PFSK-1 (cell line): ENCODE data around the gene ALDH9A1.

Experiments used
- FOXP2 ChIP-seq: optimal IDR thresholded peaks from 2 replicates; pipeline ENCODE3; 2011; ENCODE audit warnings: borderline replicate concordance, control low read depth, inconsistent platforms; ENCODE audit not compliant: insufficient read depth; ENCODE audit errors: extremely low read length, extremely low read depth
- POLR2AphosphoS5 ChIP-seq: IDR thresholded peaks from 2 replicates; pipeline ENCODE4 v1.6.1; 2012; ENCODE audit warnings: low read depth, mild to moderate bottlenecking, control low read depth, low read length, moderate library complexity
- SIN3A ChIP-seq: IDR thresholded peaks from 2 replicates; pipeline ENCODE4 v1.6.1; 2012; ENCODE audit warnings: mild to moderate bottlenecking, low read length, moderate library complexity, borderline replicate concordance; ENCODE audit not compliant: insufficient read depth
- TAF1 ChIP-seq: IDR thresholded peaks from 2 replicates; pipeline ENCODE4 v1.6.1; 2012; ENCODE audit warnings: low read length, control low read depth, borderline replicate concordance; ENCODE audit not compliant: insufficient read depth
- TF ChIP-seq, protein P1 (sequence below), 2 experiments: IDR thresholded peaks; 2 replicates each; pipeline versions ENCODE4 v1.6.1 to v1.8.0; 2011 to 2012; ENCODE audit warnings: low read depth in 2 of 2, low read length in 2 of 2, control low read depth in 1 of 2, inconsistent platforms in 1 of 2, mild to moderate bottlenecking in 1 of 2, moderate library complexity in 1 of 2; ENCODE audit not compliant: insufficient read depth in 1 of 2

ALDH9A1 gene

DNA sequence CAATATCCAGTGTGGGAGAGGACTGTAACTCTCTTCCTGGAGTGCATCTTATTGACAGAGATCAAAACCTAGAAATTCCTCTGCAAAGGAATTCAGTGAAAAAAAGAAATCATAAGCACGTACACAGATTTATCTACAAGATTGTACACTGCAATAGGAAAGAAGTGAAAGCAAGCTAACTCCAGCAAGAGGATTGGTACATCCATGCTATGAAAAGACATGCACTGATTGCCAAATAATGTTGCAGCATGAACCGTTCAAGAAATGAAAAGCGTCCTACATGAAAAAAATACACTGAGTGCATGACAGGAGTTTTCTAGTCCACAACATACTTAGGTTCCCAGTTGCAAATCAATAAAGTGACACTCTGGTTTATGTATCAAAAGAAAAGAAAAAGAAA lies 69.2 kb downstream of the ALDH9A1 start:
- TF ChIP-seq SIN3A (no peak), POLR2AphosphoS5 (no peak), TAF1 (no peak), FOXP2 (no peak)
- TF ChIP-seq, protein P1, sequence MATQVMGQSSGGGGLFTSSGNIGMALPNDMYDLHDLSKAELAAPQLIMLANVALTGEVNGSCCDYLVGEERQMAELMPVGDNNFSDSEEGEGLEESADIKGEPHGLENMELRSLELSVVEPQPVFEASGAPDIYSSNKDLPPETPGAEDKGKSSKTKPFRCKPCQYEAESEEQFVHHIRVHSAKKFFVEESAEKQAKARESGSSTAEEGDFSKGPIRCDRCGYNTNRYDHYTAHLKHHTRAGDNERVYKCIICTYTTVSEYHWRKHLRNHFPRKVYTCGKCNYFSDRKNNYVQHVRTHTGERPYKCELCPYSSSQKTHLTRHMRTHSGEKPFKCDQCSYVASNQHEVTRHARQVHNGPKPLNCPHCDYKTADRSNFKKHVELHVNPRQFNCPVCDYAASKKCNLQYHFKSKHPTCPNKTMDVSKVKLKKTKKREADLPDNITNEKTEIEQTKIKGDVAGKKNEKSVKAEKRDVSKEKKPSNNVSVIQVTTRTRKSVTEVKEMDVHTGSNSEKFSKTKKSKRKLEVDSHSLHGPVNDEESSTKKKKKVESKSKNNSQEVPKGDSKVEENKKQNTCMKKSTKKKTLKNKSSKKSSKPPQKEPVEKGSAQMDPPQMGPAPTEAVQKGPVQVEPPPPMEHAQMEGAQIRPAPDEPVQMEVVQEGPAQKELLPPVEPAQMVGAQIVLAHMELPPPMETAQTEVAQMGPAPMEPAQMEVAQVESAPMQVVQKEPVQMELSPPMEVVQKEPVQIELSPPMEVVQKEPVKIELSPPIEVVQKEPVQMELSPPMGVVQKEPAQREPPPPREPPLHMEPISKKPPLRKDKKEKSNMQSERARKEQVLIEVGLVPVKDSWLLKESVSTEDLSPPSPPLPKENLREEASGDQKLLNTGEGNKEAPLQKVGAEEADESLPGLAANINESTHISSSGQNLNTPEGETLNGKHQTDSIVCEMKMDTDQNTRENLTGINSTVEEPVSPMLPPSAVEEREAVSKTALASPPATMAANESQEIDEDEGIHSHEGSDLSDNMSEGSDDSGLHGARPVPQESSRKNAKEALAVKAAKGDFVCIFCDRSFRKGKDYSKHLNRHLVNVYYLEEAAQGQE (IDR thresholded peaks at IDR 0.05; ENCODE audit: insufficient read depth in 1 of 2, low read depth in 2 of 2, low read length in 2 of 2): no peak

DNA sequence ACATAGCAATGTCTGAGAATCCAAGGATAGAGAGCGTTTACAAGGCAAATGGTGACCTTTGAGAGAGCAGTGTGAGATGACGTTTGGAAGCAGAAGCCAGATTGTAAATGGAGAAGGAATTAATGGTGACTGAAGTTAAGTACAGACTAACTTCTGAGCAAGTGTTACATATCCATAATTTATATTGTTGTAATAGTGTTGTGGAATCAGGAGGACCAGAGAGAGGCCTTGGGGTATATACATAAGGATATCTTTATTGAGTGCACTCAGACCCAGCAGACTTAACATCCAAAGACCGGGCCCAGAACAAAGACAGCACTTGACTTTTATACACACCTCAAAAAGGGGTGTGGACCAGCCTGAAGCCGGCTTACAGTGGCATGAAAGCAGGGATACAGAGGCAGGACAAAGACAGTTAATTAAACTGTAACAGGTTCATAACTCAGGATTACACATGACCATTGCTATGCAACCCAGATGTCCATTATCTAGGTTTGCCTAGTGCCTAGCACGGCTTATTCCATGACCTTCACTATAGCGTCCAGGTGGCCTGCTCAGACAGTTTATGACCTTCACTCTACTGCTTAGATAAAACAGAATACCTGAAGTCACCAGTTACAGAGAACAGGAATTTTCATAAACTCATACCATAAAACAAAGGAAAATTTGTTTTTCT lies 70.1 kb downstream of the ALDH9A1 start:
- TF ChIP-seq FOXP2 (no peak), TAF1 (no peak), POLR2AphosphoS5 (no peak), SIN3A (no peak)
- TF ChIP-seq, protein P1 (IDR thresholded peaks at IDR 0.05; ENCODE audit: insufficient read depth in 1 of 2, low read depth in 2 of 2, low read length in 2 of 2): no peak

DNA sequence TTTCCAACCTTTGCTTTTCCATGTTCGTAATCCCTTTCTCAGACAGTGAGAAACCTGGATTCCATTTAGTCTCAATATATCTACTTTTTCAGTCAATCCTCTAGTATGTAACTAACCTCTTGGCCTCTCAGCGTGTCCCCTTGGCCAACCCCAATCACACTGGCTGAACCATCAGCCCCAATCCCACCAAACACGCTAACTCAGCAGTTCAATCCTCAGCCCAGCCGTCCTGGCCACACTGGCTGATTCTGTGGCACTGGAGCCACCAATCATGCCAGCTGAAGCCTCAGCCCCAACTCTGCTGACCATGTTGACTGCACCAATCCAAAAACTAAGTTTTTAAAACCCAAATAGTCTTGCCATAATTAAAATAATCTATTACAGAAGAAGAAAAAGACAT lies 73.9 kb downstream of the ALDH9A1 start:
- TF ChIP-seq FOXP2: no peak
- no peak for TF ChIP-seq SIN3A

DNA sequence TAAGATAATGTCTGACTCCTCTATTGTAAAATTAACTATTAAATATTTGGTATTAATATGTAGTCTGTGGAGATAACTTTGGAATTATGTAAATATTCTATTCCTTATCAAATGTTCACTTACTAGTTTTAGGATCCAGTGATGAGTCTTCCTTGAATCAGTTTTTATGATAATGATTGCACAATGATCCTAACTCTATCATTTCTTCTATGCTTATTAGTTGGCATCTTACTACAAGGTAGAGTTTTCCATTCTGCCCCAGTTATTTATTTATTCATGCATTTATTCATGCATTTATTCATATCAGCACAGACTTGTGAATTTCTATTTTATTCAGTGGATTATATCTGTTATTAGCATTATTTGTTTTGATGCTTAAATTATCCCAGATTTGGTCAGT lies 74.7 kb downstream of the ALDH9A1 start:
- TF ChIP-seq, protein P1 (IDR thresholded peaks at IDR 0.05; ENCODE audit: insufficient read depth in 1 of 2, low read depth in 2 of 2, low read length in 2 of 2): no peak
- TF ChIP-seq FOXP2 (no peak), TAF1 (no peak), SIN3A (no peak), POLR2AphosphoS5 (no peak)

DNA sequence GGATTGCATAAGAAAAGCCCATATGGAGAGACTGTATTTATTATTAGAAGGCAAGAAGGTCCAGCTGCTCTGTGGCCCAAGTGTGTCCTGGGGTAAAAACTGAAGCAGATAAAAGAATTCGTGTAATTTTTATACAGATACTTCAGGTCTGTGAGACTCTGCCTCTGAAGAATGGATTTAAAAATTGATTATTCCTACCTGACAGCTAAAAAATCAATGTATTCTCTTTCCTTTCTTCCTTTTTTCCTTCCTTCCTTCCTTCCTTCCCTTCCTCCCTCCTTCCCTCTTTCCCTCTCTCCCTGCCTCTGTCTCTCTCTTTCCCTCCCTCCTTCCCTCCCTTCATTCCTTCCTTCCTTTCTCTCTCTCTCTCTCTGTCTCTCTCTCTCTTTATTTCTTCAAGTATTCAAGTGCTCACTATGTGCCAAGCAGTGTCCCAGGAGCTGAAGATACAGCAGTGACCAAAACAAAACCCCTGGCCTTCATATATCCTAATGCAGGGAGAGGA lies 78.7 kb downstream of the ALDH9A1 start:
- TF ChIP-seq, protein P1 (IDR thresholded peaks at IDR 0.05; ENCODE audit: insufficient read depth in 1 of 2, low read depth in 2 of 2, low read length in 2 of 2): no peak
- TF ChIP-seq FOXP2: no peak
- TF ChIP-seq SIN3A: no peak
- TF ChIP-seq POLR2AphosphoS5: no peak
- no peak for TF ChIP-seq TAF1
